Keratinocyte (primary cell): ENCODE results near the gene HMGA1.
"Not testable (repeated sequence)": the region's sequence is repeated elsewhere in the genome, so short reads cannot be mapped to it uniquely, and the experiment has no call there.

Experiments
- EZH2 ChIP-seq: IDR thresholded peaks from one replicate; pipeline ENCODE4 v1.6.1; 2012; ENCODE audit warnings: inconsistent platforms, mild to moderate bottlenecking, low read length, moderate library complexity
- TF ChIP-seq, protein P1 (sequence below), 3 experiments: IDR thresholded peaks in 1 of 3; conservative IDR thresholded peaks in 1 of 3; optimal IDR thresholded peaks in 1 of 3; 2 replicates in 2 of 3; 3 replicates in 1 of 3; pipeline versions ENCODE3 to v1.5.1; 2011; ENCODE audit warnings: low read length in 3 of 3, mild to moderate bottlenecking in 3 of 3, moderate library complexity in 2 of 3, control low read depth in 1 of 3, inconsistent platforms in 1 of 3; ENCODE audit not compliant: insufficient read depth in 2 of 3; ENCODE audit errors: extremely low read depth in 1 of 3

DNA sequence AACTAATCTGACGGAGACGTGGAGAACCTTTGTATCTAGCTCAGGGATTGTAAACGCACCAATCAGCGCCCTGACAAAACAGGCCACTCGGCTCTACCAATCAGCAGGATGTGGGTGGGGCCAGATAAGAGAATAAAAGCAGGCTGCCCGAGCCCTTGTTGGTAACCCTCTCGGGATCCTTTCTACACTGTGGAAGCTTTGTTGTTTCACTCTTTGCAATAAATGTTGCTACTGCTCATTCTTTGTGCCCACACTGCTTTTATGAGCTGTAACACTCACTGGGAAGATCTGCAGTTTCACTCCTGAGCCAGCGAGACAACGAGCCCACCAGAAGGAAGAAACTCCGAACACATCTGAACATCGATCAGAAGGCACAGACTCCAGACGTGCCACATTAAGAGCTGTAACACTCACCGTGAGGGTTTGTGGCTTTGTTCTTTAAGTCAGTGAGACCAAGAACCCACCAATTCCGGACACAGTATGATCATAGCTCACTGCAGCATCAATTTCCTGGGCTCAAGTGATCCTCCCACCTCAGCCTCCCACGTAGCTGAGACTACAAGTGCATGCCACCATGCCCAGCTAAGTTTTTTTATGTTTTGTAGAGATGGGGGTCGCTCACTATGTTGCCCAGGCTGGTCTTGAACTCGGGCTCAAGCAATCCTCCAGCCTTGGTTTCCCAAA lies 33.1 kb downstream of the HMGA1 start:
- TF ChIP-seq, protein P1, sequence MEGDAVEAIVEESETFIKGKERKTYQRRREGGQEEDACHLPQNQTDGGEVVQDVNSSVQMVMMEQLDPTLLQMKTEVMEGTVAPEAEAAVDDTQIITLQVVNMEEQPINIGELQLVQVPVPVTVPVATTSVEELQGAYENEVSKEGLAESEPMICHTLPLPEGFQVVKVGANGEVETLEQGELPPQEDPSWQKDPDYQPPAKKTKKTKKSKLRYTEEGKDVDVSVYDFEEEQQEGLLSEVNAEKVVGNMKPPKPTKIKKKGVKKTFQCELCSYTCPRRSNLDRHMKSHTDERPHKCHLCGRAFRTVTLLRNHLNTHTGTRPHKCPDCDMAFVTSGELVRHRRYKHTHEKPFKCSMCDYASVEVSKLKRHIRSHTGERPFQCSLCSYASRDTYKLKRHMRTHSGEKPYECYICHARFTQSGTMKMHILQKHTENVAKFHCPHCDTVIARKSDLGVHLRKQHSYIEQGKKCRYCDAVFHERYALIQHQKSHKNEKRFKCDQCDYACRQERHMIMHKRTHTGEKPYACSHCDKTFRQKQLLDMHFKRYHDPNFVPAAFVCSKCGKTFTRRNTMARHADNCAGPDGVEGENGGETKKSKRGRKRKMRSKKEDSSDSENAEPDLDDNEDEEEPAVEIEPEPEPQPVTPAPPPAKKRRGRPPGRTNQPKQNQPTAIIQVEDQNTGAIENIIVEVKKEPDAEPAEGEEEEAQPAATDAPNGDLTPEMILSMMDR (optimal IDR thresholded peaks at IDR 0.05 in 1 of 3, IDR thresholded peaks at IDR 0.05 in 1 of 3, conservative IDR thresholded peaks at IDR 0.05 in 1 of 3; ENCODE audit: extremely low read depth in 1 of 3, insufficient read depth in 2 of 3, low read length in 3 of 3), result not testable (repeated sequence)
- TF ChIP-seq EZH2, result not testable (repeated sequence)
